ENCODE data around the gene FKBP2.

FKBP2 gene

GRCh38 chr11:64264371-64264852 is 23.5 kb downstream of the FKBP2 start:
- no peak for DNase-seq (ENCODE audit: low read depth)

GRCh38 chr11:64265176-64266160 is 24.6 kb downstream of the FKBP2 start:
- no peak for DNase-seq (ENCODE audit: low read depth)

- DNase-seq (ENCODE audit: low read depth): no peak
Observed at GRCh38 chr11:64266339-64266738, 25.4 kb downstream of the FKBP2 start.

GRCh38 chr11:64267207-64267945 is 26.5 kb downstream of the FKBP2 start:
- DNase-seq (ENCODE audit: low read depth): no peak

GRCh38 chr11:64268025-64268892 is 27.4 kb downstream of the FKBP2 start:
- DNase-seq (ENCODE audit: low read depth): no peak

- DNase-seq (ENCODE audit: low read depth): no peak
Observed at GRCh38 chr11:64268893-64269539, 28.1 kb downstream of the FKBP2 start.

GRCh38 chr11:64269540-64270220 is 28.8 kb downstream of the FKBP2 start:
- DNase-seq (ENCODE audit: low read depth): peak; percentile 96

- DNase-seq (ENCODE audit: low read depth): no peak
Observed at GRCh38 chr11:64275031-64275800, 34.3 kb downstream of the FKBP2 start.

GRCh38 chr11:64275841-64276240 is 34.9 kb downstream of the FKBP2 start:
- no peak for DNase-seq (ENCODE audit: low read depth)

- DNase-seq (ENCODE audit: low read depth): no peak
Observed at GRCh38 chr11:64276653-64277431, 35.9 kb downstream of the FKBP2 start.

GRCh38 chr11:64278576-64279190 is 37.8 kb downstream of the FKBP2 start:
- DNase-seq (ENCODE audit: low read depth): no peak

- no peak for DNase-seq (ENCODE audit: low read depth)
Observed at GRCh38 chr11:64281957-64282770, 41.3 kb downstream of the FKBP2 start.

GRCh38 chr11:64283092-64283491 is 42.2 kb downstream of the FKBP2 start:
- no peak for DNase-seq (ENCODE audit: low read depth)

- DNase-seq (ENCODE audit: low read depth): peak; percentile 89
Observed at GRCh38 chr11:64284048-64284961, 43.4 kb downstream of the FKBP2 start, which contains the start of gene BAD. BAD (minus strand) TSS chr11:64284665; CDS start chr11:64284368, 297 bp downstream.

- peak; percentile 83 for DNase-seq (ENCODE audit: low read depth)
Observed at GRCh38 chr11:64284962-64285884, 44.3 kb downstream of the FKBP2 start, which contains the start of gene GPR137. GPR137 (plus strand) TSS chr11:64285848; CDS start chr11:64286525, 677 bp downstream.

Measured in stimulated activated CD8-positive, alpha-beta memory T cell treated with anti-CD3 and anti-CD28 coated beads, Interleukin-12 subunit alpha, Interleukin-12 subunit beta, amount 100 ng/mL, for 1 hour (primary cell).